H9 (cell line): ENCODE measurements around the gene CRISP2. TPM values are rescaled to one million over a fixed set of nuclear protein-coding genes. Genes with fewer than 3 reads are reported as not detected.

ENCODE experiments used
- DNase-seq: peaks from one replicate; pipeline ENCODE4 v3.0.0-alpha.2; 2017
- H2AFZ ChIP-seq: one replicate; pipeline ENCODE4 v1.6.1; 2013; ENCODE audit warnings: mild to moderate bottlenecking, low read length, control low read depth, moderate library complexity
- H2AK5ac ChIP-seq: 2 replicates; pipeline ENCODE4 v1.6.1; 2013; ENCODE audit warnings: low read length, control low read depth, mixed read lengths; ENCODE audit not compliant: insufficient read length
- H2BK120ac ChIP-seq: one replicate; pipeline ENCODE4 v1.6.1; 2013; ENCODE audit warnings: low read depth, mild to moderate bottlenecking, low read length, control low read depth, inconsistent platforms; ENCODE audit not compliant: poor library complexity, severe bottlenecking
- H2BK12ac ChIP-seq: 2 replicates; pipeline ENCODE4 v1.6.1; 2013; ENCODE audit warnings: low read length, control low read depth, mixed read lengths, low read depth; ENCODE audit not compliant: insufficient read length
- H2BK15ac ChIP-seq: 2 replicates; pipeline ENCODE4 v1.6.1; 2013; ENCODE audit warnings: low read depth, low read length, control low read depth
- H2BK20ac ChIP-seq: one replicate; pipeline ENCODE4 v1.6.1; 2013; ENCODE audit warnings: low read depth, mild to moderate bottlenecking, low read length, control low read depth, inconsistent platforms; ENCODE audit not compliant: poor library complexity, severe bottlenecking
- H2BK5ac ChIP-seq: 2 replicates; pipeline ENCODE4 v1.6.1; 2013; ENCODE audit warnings: low read length, control low read depth, mixed read lengths; ENCODE audit not compliant: insufficient read length
- H3K14ac ChIP-seq: 2 replicates; pipeline ENCODE4 v1.6.1; 2013; ENCODE audit warnings: low read length, control low read depth; ENCODE audit not compliant: insufficient read depth
- H3K18ac ChIP-seq: 2 replicates; pipeline ENCODE4 v1.6.1; 2013; ENCODE audit warnings: low read depth, mild to moderate bottlenecking, mixed read lengths, low read length, control low read depth; ENCODE audit not compliant: insufficient read length
- H3K23ac ChIP-seq: 2 replicates; pipeline ENCODE4 v1.6.1; 2013; ENCODE audit warnings: low read length, control low read depth, mixed read lengths, low read depth; ENCODE audit not compliant: insufficient read length
- H3K23me2 ChIP-seq: 2 replicates; pipeline ENCODE4 v1.6.1; 2013; ENCODE audit warnings: low read depth, mild to moderate bottlenecking, mixed read lengths, low read length, control low read depth; ENCODE audit not compliant: insufficient read length, poor library complexity, severe bottlenecking
- H3K27ac ChIP-seq: 2 replicates; pipeline ENCODE4 v1.5.1; 2013; ENCODE audit warnings: low read length, control low read depth, mixed read lengths, low read depth; ENCODE audit not compliant: insufficient read length
- H3K27me3 ChIP-seq: 2 replicates; pipeline ENCODE4 v1.6.1; 2013; ENCODE audit warnings: low read length, control low read depth, inconsistent platforms; ENCODE audit not compliant: insufficient read depth
- H3K4ac ChIP-seq: 2 replicates; pipeline ENCODE4 v1.6.1; 2013; ENCODE audit warnings: low read depth, mild to moderate bottlenecking, control low read depth, inconsistent platforms, low read length, moderate library complexity
- H3K4me1 ChIP-seq: 2 replicates; pipeline ENCODE4 v1.6.1; 2013; ENCODE audit warnings: low read length, control low read depth, inconsistent platforms; ENCODE audit not compliant: insufficient read depth
- H3K4me2 ChIP-seq: 2 replicates; pipeline ENCODE4 v1.6.1; 2013; ENCODE audit warnings: low read length, control low read depth, mixed read lengths; ENCODE audit not compliant: insufficient read length, insufficient read depth
- H3K56ac ChIP-seq: 2 replicates; pipeline ENCODE4 v1.6.1; 2013; ENCODE audit warnings: low read depth, mild to moderate bottlenecking, mixed read lengths, low read length, control low read depth; ENCODE audit not compliant: insufficient read length
- H3K79me1 ChIP-seq: 2 replicates; pipeline ENCODE4 v1.6.1; 2013; ENCODE audit warnings: low read depth, mild to moderate bottlenecking, moderate library complexity, low read length, control low read depth, inconsistent platforms; ENCODE audit not compliant: insufficient read depth, poor library complexity, severe bottlenecking
- H3K79me2 ChIP-seq: 2 replicates; pipeline ENCODE4 v1.6.1; 2013; ENCODE audit warnings: low read length, control low read depth, inconsistent platforms; ENCODE audit not compliant: insufficient read depth
- H3K9ac ChIP-seq: 2 replicates; pipeline ENCODE4 v1.6.1; 2013; ENCODE audit warnings: low read length, control low read depth, mixed read lengths; ENCODE audit not compliant: insufficient read length; ENCODE audit errors: extremely low read depth
- H3K9me3 ChIP-seq: one replicate; pipeline ENCODE4 v1.6.1; 2013; ENCODE audit warnings: low read depth, low read length, inconsistent platforms; ENCODE audit not compliant: control insufficient read depth
- H3T11ph ChIP-seq: one replicate; pipeline ENCODE4 v1.6.1; 2013; ENCODE audit warnings: mild to moderate bottlenecking, low read length, control low read depth, inconsistent platforms
- H4K20me1 ChIP-seq: one replicate; pipeline ENCODE4 v1.6.1; 2013; ENCODE audit not compliant: control insufficient read depth, insufficient read length, insufficient read depth
- H4K5ac ChIP-seq: 2 replicates; pipeline ENCODE4 v1.6.1; 2013; ENCODE audit warnings: low read depth, mild to moderate bottlenecking, mixed read lengths, low read length, control low read depth; ENCODE audit not compliant: insufficient read length
- H4K8ac ChIP-seq: replicated peaks from 2 replicates; pipeline ENCODE4 v1.6.1; 2013; ENCODE audit warnings: low read length, control low read depth, mixed read lengths, low read depth; ENCODE audit not compliant: insufficient read length
- H4K91ac ChIP-seq: 2 replicates; pipeline ENCODE4 v1.6.1; 2013; ENCODE audit warnings: low read depth, mild to moderate bottlenecking, moderate library complexity, mixed read lengths, low read length, control low read depth; ENCODE audit not compliant: insufficient read length
- H3K27ac Mint-ChIP-seq, 3 experiments: 2 replicates in 2 of 3; 3 replicates in 1 of 3; pipeline ENCODE4 v1.8.0; 2020 to 2021; ENCODE audit warnings: mixed read lengths in 3 of 3, mild to moderate bottlenecking in 1 of 3, moderate library complexity in 1 of 3
- H3K27me3 Mint-ChIP-seq: 2 replicates; pipeline ENCODE4 v1.8.0; 2021; ENCODE audit warnings: low read depth, mild to moderate bottlenecking, moderate library complexity, mixed read lengths
- H3K36me3 Mint-ChIP-seq, 3 experiments: 2 replicates in 2 of 3; 3 replicates in 1 of 3; pipeline ENCODE4 v1.8.0; 2020 to 2021; ENCODE audit warnings: low read depth in 3 of 3, mixed read lengths in 3 of 3; ENCODE audit not compliant: insufficient read depth in 1 of 3
- H3K4me1 Mint-ChIP-seq, 2 experiments: 2 replicates each; pipeline ENCODE4 v1.8.0; 2020; ENCODE audit warnings: mixed read lengths in 2 of 2
- H3K4me3 Mint-ChIP-seq, 2 experiments: 2 replicates in 1 of 2; 3 replicates in 1 of 2; pipeline ENCODE4 v1.8.0; 2020 to 2021; ENCODE audit warnings: mild to moderate bottlenecking in 2 of 2, mixed read lengths in 2 of 2, moderate library complexity in 1 of 2
- H3K9me3 Mint-ChIP-seq, 2 experiments: 2 replicates in 1 of 2; 3 replicates in 1 of 2; pipeline ENCODE4 v1.8.0; 2020; ENCODE audit warnings: mild to moderate bottlenecking in 2 of 2, mixed read lengths in 2 of 2, moderate library complexity in 1 of 2
- CTCF ChIP-seq: fragments of 200-600 bp; sonication (generic); conservative IDR thresholded peaks from 3 replicates; pipeline ENCODE4 v1.8.0; 2021; ENCODE audit warnings: antibody characterized with exemption, mild to moderate bottlenecking
- WGBS: extraction: QIAGEN DNeasy Blood & Tissue Kit; methylation state at CpG from one replicate; pipeline ENCODE4 v1.1.7; 2013; ENCODE audit warnings: missing lambda C conversion rate, low lambda C conversion rate, mixed read lengths; ENCODE audit not compliant: insufficient read length; ENCODE audit errors: extremely low coverage; 5-methylcytosine and 5-hydroxymethylcytosine counted together
- total RNA-seq: library from RNA; stranded (reverse); gene quantifications from 2 replicates; pipeline ENCODE4 v1.2.1, GENCODE V29; 2021

The CRISP2 gene
- total RNA-seq, 1 experiment from 2014 or later: not detected

- H2BK15ac ChIP-seq: no peak overlapping the region
- no peaks in the 10 kb centered on the region for H3K79me1 ChIP-seq
- no CpG with 5 or more reads among the region's 2 CpGs for WGBS
- no peaks in the 10 kb centered on the region for H3K9me3 Mint-ChIP-seq
- no peak overlapping the region for H2BK5ac ChIP-seq
- no peak overlapping the region for H3K27ac Mint-ChIP-seq
- H3K23me2 ChIP-seq: no peaks in the 10 kb centered on the region
- H3K9me3 ChIP-seq: no peaks in the 10 kb centered on the region
- no peaks in the 10 kb centered on the region for H3K4me1 ChIP-seq
- H3K18ac ChIP-seq: no peak overlapping the region
- H2BK120ac ChIP-seq: no peak overlapping the region
- no peak overlapping the region for H2BK20ac ChIP-seq
- TF ChIP-seq CTCF: no peak
- DNase-seq: no peak
- H3K14ac ChIP-seq: no peak overlapping the region
- H3K4me3 Mint-ChIP-seq: no peak overlapping the region
- H3K56ac ChIP-seq: no peak overlapping the region
- no peak overlapping the region for H3T11ph ChIP-seq
- no peak overlapping the region for H4K91ac ChIP-seq
- H3K4me2 ChIP-seq: no peak overlapping the region
- H2BK12ac ChIP-seq: no peak overlapping the region
- no peaks in the 10 kb centered on the region for H3K27me3 Mint-ChIP-seq
- H3K9ac ChIP-seq: no peak overlapping the region
- no peaks in the 10 kb centered on the region for H3K79me2 ChIP-seq
- H2AK5ac ChIP-seq: no peak overlapping the region
- H3K36me3 Mint-ChIP-seq: no peaks in the 10 kb centered on the region
- H4K8ac ChIP-seq: no peak overlapping the region
- no peak overlapping the region for H3K27ac ChIP-seq
- H3K27me3 ChIP-seq: no peaks in the 10 kb centered on the region
- H2AFZ ChIP-seq: no peak overlapping the region
- H3K4ac ChIP-seq: no peak overlapping the region
- no peak overlapping the region for H3K23ac ChIP-seq
- no peak overlapping the region for H4K5ac ChIP-seq
- no peaks in the 10 kb centered on the region for H4K20me1 ChIP-seq
- H3K4me1 Mint-ChIP-seq: no peaks in the 10 kb centered on the region
These were observed 65.9 kb downstream of the CRISP2 start for GRCh38 chr6:49647476-49647875.
